Daoy (cell line): ENCODE results near the gene PROK1. TPM values are rescaled to one million over a fixed set of nuclear protein-coding genes. Genes with fewer than 3 reads are reported as not detected.

Experiments
- DNase-seq: peaks from one replicate; pipeline ENCODE4 v3.0.0-alpha.2; 2015; ENCODE audit warnings: low read depth
- total RNA-seq: library from RNA; depleted of rRNA; stranded (reverse); fragments of >200 nt; shearing (Covaris generic); gene quantifications from 2 replicates; pipeline ENCODE4 v1.2.3, GENCODE V29; 2014

The PROK1 gene
- total RNA-seq, 1 experiment from 2014 or later: not detected

- no peak for DNase-seq
These were observed 14.3 kb downstream of the PROK1 start for GRCh38 chr1:110465038-110465813.

DNA sequence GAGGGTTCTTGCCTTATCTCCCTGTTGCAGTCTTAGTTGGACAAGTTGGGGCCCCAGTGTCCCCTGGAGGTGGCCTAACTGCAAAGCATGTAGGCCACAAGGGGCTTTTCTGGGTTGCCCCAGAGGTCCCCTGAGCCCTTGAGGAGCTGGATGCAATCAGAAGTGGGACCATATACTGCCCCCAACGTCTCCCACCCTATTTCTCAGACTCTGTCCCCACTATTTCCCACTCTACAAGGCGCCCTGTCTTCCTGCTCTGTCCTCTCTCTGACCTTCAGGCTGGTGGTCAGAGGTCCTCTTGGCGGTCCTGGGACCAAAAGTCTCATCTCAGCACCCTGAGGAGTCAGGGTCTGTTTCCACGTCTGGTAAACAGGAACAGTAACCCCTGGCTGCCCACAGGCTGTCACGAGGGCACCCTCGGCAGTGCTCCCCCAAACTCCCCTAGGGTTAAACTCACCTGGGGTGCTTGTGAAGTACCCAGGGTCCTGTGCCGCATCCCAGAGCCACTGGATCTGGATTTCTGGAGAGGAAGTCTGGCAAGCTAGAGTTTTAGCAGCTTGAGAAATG, 14.9 kb downstream of the PROK1 start:
- DNase-seq: no peak

DNA sequence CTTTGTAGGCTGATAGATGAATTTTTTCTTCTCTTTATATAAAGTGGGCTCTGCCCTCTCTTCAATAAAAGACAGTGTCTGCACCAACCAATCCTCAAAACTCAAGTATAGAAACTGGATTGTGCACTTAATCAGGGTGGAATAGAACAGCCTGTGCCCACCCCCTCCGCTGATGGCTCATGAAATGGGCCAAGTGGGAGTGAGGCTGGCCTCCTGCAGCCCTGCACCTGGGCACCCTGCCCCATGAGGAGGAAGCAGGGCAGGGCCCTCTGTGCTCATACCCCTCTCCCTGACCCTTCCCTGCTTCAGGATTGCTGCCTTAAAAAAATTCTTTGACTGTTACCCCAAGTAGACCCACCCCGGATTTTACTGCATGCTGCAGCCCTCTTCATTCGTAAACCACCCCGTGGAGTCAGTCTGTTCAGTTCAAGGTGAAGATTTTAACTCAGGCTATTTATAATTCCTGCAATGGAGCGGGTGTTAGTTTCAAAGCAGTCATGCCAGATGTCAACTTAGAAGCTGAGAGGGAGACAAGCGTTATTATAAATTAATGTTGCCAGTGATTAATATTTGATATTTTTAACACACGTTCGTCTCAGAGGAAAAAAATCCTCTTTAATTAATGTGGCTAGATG, 15.8 kb downstream of the PROK1 start:
- no peak for DNase-seq

DNA sequence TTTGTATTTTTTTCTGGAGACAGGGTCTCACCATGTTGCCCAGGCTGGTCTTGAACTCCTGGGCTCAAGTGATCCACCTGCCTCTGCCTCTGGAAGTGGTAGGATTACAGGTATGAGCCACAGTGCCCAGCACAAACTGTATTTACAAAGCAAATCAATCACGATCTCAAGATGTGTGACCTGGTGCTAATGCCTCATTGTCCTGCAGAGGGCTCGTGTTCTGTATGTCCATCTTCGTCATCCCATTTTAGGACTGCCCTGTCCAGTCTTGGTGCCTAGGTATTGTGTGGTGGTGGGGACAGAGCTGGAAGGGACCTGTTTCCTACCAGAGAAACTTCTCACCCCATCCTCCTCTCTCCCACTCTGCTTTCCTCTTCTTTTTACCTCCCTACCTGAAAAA, 20.2 kb downstream of the PROK1 start:
- no peak for DNase-seq

DNA sequence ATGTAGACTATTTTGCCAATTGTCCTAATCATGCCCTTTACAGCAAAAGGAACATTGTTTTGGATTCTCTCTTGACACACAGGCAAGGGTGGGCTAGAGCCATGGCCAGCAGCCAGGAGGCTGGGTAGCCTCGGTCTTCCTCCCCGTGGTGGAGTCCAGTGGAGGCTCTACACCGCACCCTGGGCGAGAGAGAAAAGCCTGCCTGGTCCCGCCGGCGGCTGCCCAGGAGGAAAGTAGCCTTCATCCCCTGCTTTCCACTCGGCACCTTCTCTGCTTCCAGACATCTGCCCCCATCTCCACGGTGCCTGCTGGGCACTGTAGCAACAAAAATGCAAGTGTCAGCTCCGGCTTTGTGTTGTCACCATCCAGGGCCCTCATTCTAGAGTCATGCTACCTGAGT, 21.6 kb downstream of the PROK1 start:
- DNase-seq: no peak

GRCh38 chr1:110474444-110474843, 23.5 kb downstream of the PROK1 start:
- no peak for DNase-seq

DNA sequence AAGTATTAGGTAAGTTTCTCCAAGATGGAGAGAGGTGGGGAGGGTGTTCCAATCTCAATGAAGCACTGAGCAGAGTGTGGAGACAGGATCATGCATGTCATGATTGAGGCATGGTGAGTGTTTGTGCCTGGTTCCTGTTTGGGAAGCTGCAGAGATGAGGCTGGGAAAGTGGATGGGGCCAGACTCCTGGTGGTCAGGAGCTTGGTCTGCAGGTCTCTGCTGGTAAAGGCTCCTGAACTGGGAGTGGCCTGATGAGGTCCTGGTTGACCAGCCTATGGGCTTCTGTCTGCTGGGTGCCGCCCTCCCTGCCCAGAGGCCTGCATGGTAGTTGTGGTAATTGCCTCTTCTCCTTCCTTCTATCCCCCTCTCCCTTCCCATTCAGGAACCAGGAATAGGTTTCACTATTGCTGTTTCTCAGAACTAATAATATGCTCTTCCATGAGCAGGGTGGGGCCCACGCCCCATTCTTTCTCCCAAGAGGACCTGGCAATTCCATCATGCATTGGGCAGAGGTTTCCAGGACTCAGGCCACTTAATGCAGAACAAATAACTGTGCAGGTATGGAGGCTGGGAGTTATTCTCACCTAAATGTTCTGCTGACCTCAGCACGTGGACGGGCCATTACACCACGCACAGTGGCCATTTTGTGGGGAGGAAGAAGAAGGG, 24.5 kb downstream of the PROK1 start:
- no peak for DNase-seq

DNA sequence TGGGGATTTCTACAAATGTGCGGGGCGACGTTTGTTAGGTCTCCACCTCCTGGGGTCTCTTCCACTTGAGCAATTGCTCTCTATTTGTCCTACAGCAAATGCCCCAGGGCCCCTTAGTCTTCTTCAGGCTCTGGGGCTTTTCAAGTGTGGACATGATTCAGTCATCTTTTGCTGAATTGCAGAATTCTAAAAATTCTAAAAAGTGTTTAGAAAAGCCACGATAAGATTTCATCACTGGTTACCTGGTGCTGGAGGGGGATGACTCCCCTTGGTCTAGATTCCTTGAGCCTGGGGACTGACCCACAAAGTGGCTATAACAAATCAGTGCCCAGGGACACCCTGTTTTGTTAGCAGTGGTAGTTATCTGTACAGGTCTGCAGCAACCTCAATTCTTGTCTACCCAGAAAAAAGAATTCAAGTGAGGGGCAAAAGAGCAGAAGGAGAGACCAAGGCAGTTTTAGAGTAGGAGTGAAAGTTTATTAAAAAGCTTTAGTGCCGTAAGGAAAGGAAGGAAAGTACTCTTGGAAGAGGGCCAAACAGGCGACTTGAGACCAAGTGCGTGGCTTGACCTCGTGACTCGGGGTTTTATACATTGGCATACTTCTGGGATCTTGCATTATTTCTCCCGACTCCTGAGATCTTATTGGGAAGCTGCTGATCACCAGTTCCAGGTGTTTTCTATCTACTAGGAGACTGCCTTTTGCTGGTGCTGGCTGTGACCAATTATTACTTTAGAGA, 25.2 kb downstream of the PROK1 start:
- no peak for DNase-seq

GRCh38 chr1:110477041-110477440, 26.1 kb downstream of the PROK1 start:
- peak; percentile 88 for DNase-seq

- peak; percentile 69 for DNase-seq
These were observed 26.6 kb downstream of the PROK1 start for GRCh38 chr1:110477445-110477957.

DNA sequence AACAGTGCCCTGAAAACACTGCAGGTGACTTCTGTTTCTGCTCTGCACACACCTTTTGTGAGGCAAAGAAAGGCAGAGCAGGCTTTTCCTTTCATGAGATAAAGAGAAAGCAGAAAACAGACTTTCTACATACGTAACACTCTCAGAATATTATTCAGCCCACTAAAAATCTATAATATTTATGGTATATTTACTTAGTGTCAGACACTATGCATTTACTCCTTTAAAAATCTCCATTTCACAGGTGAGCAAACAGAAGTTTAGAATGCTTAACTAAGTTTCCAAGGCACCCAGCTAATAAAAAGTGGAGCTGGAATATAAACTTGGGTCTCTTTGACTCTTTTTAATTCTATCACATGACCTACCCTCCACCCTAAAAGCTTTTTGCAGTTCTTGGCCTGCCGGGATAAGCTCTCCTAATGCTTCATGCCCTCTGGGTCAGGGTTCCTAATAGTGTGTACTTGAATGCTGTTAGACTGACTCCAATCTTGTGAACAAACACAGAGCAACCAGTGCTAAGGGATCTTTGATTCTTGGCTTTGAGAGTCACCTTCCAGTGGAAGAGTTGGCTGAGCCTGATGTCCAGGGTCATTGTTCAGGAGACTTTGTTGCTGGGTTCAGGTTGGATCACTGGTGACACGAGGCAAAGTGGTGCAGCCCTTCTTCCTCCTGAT, 27.2 kb downstream of the PROK1 start:
- no peak for DNase-seq

DNA sequence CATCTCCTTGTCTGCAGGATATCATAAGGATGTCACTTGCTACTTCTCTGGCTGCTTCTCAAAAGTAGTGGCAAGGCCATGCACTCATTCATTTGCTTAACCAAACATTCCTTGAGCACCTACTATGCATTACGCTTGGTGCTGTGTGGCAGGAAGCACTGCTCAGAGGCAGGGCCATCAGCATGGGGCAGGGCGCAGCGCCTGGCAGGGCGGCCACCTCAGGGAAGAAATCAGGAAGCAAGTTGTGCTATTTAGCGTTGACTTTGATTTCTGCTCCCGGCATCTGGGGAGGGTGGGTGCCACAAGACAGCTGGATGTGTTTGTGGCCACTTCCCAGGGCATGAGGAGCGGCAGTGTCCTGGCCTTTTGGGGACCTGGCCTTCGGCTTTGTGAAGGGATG, 27.9 kb downstream of the PROK1 start:
- DNase-seq: no peak

- no peak for DNase-seq
These were observed 29.6 kb downstream of the PROK1 start for GRCh38 chr1:110480356-110481096.

- no peak for DNase-seq
These were observed 31.1 kb downstream of the PROK1 start for GRCh38 chr1:110481968-110482623.

DNA sequence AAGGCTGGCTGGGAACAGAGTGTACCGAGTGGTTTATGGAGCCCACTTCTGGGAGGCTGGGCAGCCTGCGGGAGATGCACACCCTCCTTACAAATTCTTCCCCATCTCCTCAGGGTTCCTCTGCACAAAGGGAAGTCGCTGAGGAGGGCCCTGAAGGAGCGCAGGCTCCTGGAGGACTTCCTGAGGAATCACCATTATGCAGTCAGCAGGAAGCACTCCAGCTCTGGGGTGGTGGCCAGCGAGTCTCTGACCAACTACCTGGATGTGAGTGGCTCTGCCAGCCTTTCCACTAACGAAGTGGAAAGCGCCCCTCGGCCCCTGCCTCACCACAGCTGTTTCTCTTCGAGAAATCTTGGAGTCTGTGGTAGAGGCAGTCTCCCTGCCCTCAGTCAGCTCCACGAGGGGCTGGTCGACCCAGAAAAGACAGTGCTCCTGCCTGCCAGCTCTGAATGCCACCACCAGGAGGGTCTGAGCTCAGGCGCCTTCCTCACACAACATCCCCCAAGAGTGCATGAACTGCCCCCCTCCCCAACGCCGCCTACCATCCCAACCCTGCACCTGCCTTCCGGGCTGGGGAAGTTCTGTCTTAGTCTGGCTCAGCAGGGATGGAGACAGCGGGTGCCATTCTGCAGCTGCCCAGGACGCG, 31.8 kb downstream of the PROK1 start:
- DNase-seq: no peak

DNA sequence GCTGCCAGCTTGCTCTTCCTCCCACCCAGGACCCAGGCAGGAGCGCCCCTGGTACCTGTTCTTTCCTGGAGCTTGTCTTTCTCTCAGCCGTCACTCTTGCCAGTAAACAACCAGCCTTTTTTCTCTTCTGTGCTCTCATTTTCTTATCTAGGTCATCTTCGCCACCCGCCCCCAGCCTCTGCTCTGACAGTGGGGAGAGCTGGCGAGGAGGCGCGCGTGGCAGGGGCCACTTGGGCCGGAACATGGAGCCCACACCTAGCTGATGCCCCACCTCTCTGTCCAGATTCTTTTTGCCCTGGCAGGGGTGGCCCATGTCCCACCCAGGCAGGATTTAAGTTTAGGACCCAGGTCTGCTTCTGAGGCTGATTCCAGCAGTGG, 32.3 kb downstream of the PROK1 start:
- DNase-seq: no peak

GRCh38 chr1:110484801-110485200, 33.9 kb downstream of the PROK1 start:
- DNase-seq: no peak

GRCh38 chr1:110485725-110486124, 34.8 kb downstream of the PROK1 start:
- DNase-seq: no peak

DNA sequence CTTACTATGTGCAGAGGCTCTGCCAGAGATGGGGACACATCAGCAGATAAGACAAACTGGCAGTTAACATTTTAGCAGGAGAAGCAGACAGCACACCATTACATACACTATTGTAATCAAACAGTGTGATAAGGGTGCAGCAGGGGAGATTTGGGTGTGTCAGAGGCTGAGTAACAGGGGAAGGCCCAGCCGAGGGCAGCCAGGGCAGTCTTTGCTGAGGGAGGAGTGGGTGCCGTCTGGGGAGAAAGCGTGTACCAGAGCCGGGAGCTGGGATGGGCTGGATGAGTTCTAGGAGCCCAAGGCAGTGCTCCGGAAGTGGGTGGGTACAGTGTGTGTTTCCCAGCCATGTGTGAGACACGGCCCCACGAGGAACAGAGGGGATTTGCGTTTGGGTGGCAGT, 36.8 kb downstream of the PROK1 start:
- peak; percentile 78 for DNase-seq
